AG10803 (cell line): Measurements from ENCODE around the gene HEATR3.

Source experiments
- DNase-seq: peaks from one replicate; pipeline ENCODE4 v3.0.0; 2010; ENCODE audit warnings: low read depth
- H3K4me3 ChIP-seq: 2 replicates; pipeline ENCODE4 v1.5.1; 2011; ENCODE audit warnings: mild to moderate bottlenecking, low read length, control low read depth
- CTCF ChIP-seq: conservative IDR thresholded peaks from 2 replicates; pipeline ENCODE4 v1.5.1; 2011; ENCODE audit warnings: mild to moderate bottlenecking, low read length, control low read depth, inconsistent platforms

Gene HEATR3

GRCh38 chr16:50137268-50137667 lies 71.5 kb downstream of the HEATR3 start:
- no peak overlapping the region for H3K4me3 ChIP-seq
- DNase-seq: no peak
- TF ChIP-seq CTCF: no peak

- H3K4me3 ChIP-seq: no peak overlapping the region
- no peak for TF ChIP-seq CTCF
- no peak for DNase-seq
Measured at GRCh38 chr16:50139580-50139979, 73.8 kb downstream of the HEATR3 start.

- no peak for DNase-seq
- TF ChIP-seq CTCF: no peak
- H3K4me3 ChIP-seq: no peak overlapping the region
Measured at GRCh38 chr16:50144211-50144610, 78.4 kb downstream of the HEATR3 start.

- no peak for TF ChIP-seq CTCF
- no peak overlapping the region for H3K4me3 ChIP-seq
- no peak for DNase-seq
Measured at GRCh38 chr16:50146479-50147435, 81.0 kb downstream of the HEATR3 start.

- no peak for TF ChIP-seq CTCF
- no peak overlapping the region for H3K4me3 ChIP-seq
- no peak for DNase-seq
Measured at GRCh38 chr16:50151322-50151721, 85.6 kb downstream of the HEATR3 start.

GRCh38 chr16:50151756-50152155 lies 86.0 kb downstream of the HEATR3 start:
- DNase-seq: no peak
- no peak for TF ChIP-seq CTCF
- H3K4me3 ChIP-seq: no peak overlapping the region; the same call in 1 of the 2 replicates

- peak overlapping the region; percentile 74 for H3K4me3 ChIP-seq
- TF ChIP-seq CTCF: no peak
- peak; percentile 32 for DNase-seq
Measured at GRCh38 chr16:50152351-50152806, 86.6 kb downstream of the HEATR3 start.
